ENCODE data around the gene CLRN3. TPM values are rescaled to one million over a fixed set of nuclear protein-coding genes. Genes with fewer than 3 reads are reported as not detected.

The CLRN3 gene
- total RNA-seq, 2 donors from 2014 or later, result 0.26 TPM; not detected in 1

DNA sequence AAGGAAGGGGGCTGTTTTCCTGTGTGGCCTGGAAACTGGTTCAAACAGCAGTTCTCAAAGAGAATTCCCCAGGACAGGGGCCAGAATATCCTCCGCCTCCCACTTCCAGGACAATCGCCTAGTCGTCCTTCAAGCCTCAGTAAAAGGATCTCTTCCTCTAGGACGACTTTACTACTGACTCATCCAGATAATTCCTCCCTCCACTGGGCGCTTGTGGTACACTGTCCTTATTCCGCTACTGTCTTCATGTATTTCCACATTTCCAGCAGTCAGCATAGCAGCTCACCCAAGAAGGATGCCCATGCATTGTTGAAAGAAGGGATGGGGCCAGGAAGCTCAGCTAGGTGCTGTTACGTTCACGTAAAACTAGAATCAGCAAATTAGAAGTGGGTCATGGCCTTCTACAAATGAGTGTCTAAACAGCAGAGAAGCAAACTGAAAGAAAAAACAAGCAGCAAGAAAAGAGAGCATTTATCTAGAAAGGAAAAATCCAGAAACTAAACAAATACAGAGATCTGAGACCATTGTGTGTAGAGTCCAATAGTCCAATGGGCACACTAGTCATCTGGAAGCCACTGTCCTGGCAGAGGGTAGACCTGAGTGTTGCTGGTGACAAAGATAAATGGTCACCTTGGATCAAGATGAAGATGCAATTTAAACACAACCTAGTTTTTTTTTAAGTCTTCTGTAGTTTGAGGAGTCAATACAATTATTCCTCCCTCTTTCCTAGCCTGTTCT, 26.3 kb downstream of the CLRN3 start:
- Histone ChIP-seq H3K36me3 (replicated peaks in 1 of 2; ENCODE audit: insufficient read depth in 1 of 2, low read depth in 2 of 2) (no peaks in the 10 kb centered on the region), H3K27me3 (no peaks in the 10 kb centered on the region), H3K27ac (no peak overlapping the region), H3K4me1 (no peaks in the 10 kb centered on the region), H3K4me3 (no peak overlapping the region), H3K9me3 (no peaks in the 10 kb centered on the region)
- DNase-seq, result no peak
- TF ChIP-seq, protein P1, sequence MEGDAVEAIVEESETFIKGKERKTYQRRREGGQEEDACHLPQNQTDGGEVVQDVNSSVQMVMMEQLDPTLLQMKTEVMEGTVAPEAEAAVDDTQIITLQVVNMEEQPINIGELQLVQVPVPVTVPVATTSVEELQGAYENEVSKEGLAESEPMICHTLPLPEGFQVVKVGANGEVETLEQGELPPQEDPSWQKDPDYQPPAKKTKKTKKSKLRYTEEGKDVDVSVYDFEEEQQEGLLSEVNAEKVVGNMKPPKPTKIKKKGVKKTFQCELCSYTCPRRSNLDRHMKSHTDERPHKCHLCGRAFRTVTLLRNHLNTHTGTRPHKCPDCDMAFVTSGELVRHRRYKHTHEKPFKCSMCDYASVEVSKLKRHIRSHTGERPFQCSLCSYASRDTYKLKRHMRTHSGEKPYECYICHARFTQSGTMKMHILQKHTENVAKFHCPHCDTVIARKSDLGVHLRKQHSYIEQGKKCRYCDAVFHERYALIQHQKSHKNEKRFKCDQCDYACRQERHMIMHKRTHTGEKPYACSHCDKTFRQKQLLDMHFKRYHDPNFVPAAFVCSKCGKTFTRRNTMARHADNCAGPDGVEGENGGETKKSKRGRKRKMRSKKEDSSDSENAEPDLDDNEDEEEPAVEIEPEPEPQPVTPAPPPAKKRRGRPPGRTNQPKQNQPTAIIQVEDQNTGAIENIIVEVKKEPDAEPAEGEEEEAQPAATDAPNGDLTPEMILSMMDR (IDR thresholded peaks at IDR 0.05), result no peak
- TF ChIP-seq POLR2A (IDR thresholded peaks at IDR 0.05), result no peak
- ATAC-seq, result no peak
- intact Hi-C loops (cut with DNase I), result no loop called here
- WGBS, 2 donors, result 67 to 69% methylated on average over 8 of the region's 8 CpGs

DNA sequence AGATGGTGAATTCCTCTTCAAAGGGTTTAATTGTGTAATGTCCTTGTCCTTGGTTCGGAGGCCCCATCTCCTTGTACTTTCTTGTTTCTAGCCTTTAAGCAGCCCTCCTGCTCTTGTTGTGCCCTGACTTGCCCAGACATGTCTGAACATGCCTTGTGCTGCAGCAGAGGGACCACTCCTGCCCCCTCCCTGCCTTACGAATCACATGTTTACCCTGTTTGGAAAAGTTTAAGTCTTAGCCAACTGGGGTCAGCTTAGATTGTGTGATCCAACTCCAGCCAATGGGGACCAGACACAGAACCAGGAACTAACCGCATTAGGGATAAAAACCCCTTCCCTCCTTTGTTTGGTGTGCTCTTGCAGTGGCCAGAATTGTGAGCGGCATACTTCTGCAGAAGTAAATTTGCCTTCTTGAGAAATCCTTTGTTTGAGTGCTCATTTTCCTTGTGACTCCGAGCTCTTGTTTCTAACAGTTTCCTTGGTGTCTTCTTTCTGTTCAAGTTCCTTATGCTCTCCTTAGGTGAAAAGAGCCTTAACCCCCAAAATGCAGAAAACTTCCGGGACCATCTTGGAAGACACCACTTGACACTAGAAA, 29.4 kb downstream of the CLRN3 start:
- ATAC-seq, result no peak
- H3K27me3 ChIP-seq, result no peaks in the 10 kb centered on the region
- TF ChIP-seq, protein P1 (IDR thresholded peaks at IDR 0.05), result no peak
- no peak for TF ChIP-seq POLR2A (IDR thresholded peaks at IDR 0.05)
- no peak overlapping the region for H3K27ac ChIP-seq
- intact Hi-C loops (cut with DNase I), result no loop called here
- H3K4me3 ChIP-seq, result no peak overlapping the region
- no peaks in the 10 kb centered on the region for H3K36me3 ChIP-seq (replicated peaks in 1 of 2; ENCODE audit: insufficient read depth in 1 of 2, low read depth in 2 of 2)
- H3K4me1 ChIP-seq, result no peaks in the 10 kb centered on the region
- H3K9me3 ChIP-seq, result no peaks in the 10 kb centered on the region
- no peak for DNase-seq
- WGBS, 2 donors, result 87 to 90% methylated on average over 6 of the region's 6 CpGs

DNA sequence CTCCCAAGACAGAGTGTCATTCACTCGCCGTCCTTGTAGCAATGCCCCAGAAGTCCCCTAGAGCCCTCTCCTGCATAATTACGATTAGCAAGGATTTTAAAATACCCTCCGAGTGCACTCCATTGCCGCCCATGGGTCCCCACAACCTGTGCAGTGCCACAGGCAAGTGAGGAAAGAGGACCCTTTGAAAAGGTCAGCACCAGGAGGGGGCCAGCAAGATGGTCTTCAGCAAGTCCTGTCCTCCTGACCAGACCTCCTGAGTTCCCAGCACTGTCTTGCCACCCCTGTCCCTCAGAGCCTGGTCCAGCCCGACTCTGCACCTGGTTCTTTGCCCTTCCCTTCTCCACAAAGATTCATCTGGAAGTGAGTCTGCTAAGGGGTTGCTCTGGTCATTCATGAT, 32.1 kb downstream of the CLRN3 start:
- TF ChIP-seq, protein P1 (IDR thresholded peaks at IDR 0.05), result no peak
- TF ChIP-seq POLR2A (IDR thresholded peaks at IDR 0.05), result no peak
- WGBS, 2 donors, result 70 to 76% methylated on average over 5 to 6 of the region's 6 CpGs
- DNase-seq (no peak), ATAC-seq (no peak)
- Histone ChIP-seq H3K27me3 (no peaks in the 10 kb centered on the region), H3K36me3 (replicated peaks in 1 of 2; ENCODE audit: insufficient read depth in 1 of 2, low read depth in 2 of 2) (no peaks in the 10 kb centered on the region), H3K27ac (no peak overlapping the region), H3K4me3 (no peak overlapping the region), H3K9me3 (no peaks in the 10 kb centered on the region), H3K4me1 (no peaks in the 10 kb centered on the region)
- intact Hi-C loops (cut with DNase I), result no loop called here

DNA sequence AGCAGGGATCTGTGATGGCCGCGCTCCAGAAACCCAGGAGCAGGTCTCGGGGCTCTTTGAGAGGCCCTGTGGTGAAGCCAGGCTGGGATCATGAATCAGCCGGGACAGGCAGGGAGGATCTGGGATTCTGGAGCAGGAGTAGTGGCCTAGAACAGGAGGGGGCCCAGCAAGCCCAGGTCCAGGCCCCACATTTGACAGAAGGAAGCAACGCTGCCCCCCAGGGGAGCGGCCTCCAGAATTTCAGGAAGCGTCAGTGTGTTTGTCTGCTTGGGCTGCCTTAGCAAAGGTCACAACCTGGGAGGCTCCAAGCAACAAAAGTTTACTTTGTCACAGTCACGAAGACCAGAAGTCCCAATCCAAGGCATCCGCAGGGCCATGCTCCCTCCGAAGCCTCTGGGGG, 36.8 kb downstream of the CLRN3 start:
- Histone ChIP-seq H3K27me3 (no peaks in the 10 kb centered on the region), H3K4me1 (no peaks in the 10 kb centered on the region), H3K4me3 (no peak overlapping the region), H3K36me3 (replicated peaks in 1 of 2; ENCODE audit: insufficient read depth in 1 of 2, low read depth in 2 of 2) (no peaks in the 10 kb centered on the region), H3K27ac (no peak overlapping the region), H3K9me3 (no peaks in the 10 kb centered on the region)
- no peak for TF ChIP-seq POLR2A (IDR thresholded peaks at IDR 0.05)
- TF ChIP-seq, protein P1 (IDR thresholded peaks at IDR 0.05), result no peak
- WGBS, 2 donors, result 78% methylated on average over 6 to 10 of the region's 10 CpGs
- intact Hi-C loops (cut with DNase I), result loop anchor here (5.0 kb wide), 1 partner anchor 144 kb away; no protein-coding TSS in a partner anchor
- no peak for ATAC-seq
- DNase-seq, result no peak

DNA sequence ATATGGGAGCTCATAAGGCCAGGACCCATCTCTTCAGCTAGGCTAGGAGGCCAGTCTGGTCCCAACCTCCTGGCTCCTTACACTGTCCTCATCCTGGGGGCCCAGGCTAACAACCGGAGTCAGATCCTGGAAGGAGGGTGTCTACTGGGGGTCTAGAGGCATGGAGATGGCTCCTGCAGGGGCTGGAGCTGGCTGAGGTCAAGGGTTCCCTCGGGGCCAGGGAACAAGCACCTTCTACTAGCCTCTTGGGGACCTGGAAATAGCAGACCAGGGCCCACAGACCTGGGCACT, 37.2 kb downstream of the CLRN3 start:
- ATAC-seq, result no peak
- WGBS, 2 donors, result 57 to 80% methylated on average over 1 to 2 of the region's 2 CpGs
- intact Hi-C loops (cut with DNase I), result loop anchor here (5.0 kb wide), 1 partner anchor 143 kb away; no protein-coding TSS in a partner anchor

More for the DNA sequence above, 37.2 kb downstream of the CLRN3 start:
- DNase-seq, result no peak
- Histone ChIP-seq H3K9me3 (no peaks in the 10 kb centered on the region), H3K27ac (no peak overlapping the region), H3K4me1 (no peaks in the 10 kb centered on the region), H3K36me3 (replicated peaks in 1 of 2; ENCODE audit: insufficient read depth in 1 of 2, low read depth in 2 of 2) (no peaks in the 10 kb centered on the region), H3K4me3 (no peak overlapping the region), H3K27me3 (no peaks in the 10 kb centered on the region)
- TF ChIP-seq, protein P1 (IDR thresholded peaks at IDR 0.05), result no peak
- TF ChIP-seq POLR2A (IDR thresholded peaks at IDR 0.05), result no peak
